Measurements from ENCODE around the gene CNOT3. TPM values are rescaled to one million over a fixed set of nuclear protein-coding genes. Genes with fewer than 3 reads are reported as not detected.

CNOT3 gene
- total RNA-seq, 4 donors from 2014 or later: 16.8 to 39.4 (median 23.3) TPM

DNA sequence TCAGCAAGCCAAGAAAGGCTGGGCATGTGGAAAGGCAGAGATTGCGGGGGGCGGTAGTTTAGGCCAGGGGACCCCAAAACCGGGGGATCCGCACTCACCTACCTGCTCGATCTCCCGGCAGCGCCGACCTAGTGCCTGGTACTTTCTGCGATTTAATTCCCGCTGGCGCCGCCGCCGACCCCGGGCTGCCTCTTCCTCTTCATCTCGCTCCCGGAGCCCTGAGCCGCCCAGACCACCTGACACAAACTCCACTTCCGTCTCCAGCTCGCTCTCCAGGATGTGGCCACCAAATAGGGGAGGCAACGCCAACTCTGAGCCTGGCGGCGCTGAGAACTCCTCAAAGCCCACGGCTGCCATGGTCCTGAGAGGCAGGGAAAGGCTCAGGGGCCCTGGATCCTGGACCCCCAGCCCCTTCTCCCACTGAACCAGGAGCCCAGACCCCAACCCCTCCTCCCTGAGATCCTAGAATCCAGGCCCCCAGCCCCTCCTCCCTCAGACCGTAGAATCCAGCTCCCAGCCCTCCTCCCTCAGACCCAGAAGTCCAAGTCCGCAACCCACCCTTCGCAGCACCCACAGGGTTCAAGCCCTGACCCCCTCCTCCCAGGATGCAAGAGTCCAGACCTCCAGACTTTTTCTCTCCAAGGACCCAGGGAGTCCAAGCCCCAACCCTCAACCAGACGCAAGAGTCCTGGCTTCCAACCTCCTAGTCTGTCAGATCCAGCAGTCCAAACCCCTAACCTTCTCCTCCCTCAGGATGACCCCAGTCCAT, 23.0 kb upstream of the CNOT3 start:
- TF ChIP-seq, protein P1, sequence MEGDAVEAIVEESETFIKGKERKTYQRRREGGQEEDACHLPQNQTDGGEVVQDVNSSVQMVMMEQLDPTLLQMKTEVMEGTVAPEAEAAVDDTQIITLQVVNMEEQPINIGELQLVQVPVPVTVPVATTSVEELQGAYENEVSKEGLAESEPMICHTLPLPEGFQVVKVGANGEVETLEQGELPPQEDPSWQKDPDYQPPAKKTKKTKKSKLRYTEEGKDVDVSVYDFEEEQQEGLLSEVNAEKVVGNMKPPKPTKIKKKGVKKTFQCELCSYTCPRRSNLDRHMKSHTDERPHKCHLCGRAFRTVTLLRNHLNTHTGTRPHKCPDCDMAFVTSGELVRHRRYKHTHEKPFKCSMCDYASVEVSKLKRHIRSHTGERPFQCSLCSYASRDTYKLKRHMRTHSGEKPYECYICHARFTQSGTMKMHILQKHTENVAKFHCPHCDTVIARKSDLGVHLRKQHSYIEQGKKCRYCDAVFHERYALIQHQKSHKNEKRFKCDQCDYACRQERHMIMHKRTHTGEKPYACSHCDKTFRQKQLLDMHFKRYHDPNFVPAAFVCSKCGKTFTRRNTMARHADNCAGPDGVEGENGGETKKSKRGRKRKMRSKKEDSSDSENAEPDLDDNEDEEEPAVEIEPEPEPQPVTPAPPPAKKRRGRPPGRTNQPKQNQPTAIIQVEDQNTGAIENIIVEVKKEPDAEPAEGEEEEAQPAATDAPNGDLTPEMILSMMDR (IDR thresholded peaks at IDR 0.05; ENCODE audit: low read depth): no peak

DNA sequence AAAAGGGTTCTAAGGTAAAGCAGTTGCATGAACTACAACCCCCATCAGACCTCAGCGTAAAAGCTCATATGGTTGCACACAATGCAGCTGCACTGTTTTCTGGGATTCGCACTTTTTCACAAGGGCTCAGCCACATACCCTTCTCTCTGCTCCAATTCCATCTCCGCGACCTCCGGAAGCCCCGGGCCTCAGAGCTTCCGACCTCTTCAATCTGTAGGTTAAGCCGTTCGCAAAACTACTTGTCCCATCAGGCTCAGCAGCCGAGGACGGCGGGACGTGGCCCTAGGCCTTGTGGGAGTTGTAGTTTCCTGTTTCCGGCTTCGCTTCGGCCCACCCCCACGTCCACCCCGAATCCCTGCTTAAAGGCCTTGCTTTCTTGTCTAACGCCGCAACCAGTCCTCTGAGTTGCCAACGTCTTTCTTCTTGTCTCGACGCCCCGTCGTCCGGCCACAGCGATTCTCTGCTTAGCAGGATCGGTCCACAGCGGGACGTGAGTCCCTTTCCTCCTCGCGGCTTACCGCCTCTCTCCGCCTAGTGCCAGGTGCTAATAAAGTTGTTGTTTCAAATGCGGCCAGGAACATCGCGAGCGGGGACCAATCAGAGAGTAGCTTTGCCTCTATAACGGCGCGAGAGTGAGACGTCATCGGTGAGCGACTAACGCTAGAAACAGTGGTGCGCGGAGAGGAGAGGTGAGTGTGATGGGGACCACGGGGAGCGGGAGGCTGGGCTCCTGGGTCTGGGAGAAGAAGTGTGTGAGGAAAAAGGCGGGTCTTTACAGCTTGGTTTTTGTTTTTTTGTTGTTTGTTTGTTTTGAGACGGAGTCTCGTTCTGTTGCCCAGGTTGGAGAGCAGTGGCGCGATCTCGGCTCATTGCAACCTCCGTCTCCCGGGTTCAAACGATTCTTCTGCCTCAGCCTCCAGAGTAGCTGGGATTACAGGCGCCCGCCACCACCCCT, 22.2 kb upstream of the CNOT3 start, which contains the start of the genes PRPF31 and TFPT:
PRPF31 (plus strand) TSS at position 646 of the 955 bp plus-strand sequence. CDS start 2,525 bp downstream, outside the sequence.
TFPT (minus strand) TSS at position 549 of the 955 bp plus-strand sequence; CDS start at position 161, 388 bp downstream.
- TF ChIP-seq, protein P1 (IDR thresholded peaks at IDR 0.05; ENCODE audit: low read depth): no peak

DNA sequence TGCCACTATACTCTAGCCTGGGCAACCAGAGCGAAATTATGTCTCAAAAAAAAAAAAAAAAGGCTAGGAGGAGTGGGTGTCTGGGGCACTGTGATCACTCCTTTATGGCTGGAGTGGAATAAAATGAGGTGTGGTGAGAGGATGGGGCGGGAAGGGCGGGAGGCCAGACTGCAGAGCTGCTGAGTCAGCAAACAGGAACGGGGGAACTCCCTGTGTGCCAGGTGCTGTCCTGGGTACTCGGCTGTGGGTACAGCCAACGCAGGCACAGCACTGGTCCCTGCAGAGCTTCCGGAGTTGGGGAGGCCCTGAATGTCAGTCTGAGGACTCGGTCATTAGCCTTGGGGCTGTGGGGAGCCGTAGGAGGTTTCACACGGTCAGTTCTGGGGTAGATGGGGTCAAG, 16.3 kb upstream of the CNOT3 start:
- TF ChIP-seq, protein P1 (IDR thresholded peaks at IDR 0.05; ENCODE audit: low read depth): no peak

DNA sequence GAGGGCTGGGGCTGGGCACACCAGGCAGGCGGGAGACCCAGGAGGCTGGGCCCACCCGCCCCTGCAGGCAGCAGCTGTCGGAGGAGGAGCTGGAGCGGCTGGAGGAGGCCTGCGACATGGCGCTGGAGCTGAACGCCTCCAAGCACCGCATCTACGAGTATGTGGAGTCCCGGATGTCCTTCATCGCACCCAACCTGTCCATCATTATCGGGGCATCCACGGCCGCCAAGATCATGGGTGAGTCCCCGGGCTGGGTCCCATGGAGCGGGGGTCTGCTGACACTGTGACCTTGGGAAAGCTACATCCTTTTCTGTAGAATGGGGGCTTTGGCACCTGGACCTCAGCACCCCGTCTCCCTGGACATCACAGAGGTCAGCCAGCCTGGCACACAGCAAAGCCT, 13.9 kb upstream of the CNOT3 start:
- TF ChIP-seq, protein P1 (IDR thresholded peaks at IDR 0.05; ENCODE audit: low read depth): no peak

DNA sequence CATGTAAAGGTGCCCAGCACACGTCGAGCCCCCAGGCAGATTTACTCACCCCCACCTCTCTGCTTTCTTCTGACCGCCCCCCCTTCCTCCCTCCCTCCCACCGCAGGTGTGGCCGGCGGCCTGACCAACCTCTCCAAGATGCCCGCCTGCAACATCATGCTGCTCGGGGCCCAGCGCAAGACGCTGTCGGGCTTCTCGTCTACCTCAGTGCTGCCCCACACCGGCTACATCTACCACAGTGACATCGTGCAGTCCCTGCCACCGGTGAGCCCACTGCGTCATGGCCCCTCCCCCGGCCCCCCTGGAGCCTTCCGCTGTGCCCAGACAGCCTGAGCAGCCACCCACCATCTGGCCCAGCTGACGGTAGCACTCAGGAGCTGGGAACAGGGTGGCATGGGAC, 13.2 kb upstream of the CNOT3 start:
- TF ChIP-seq, protein P1 (IDR thresholded peaks at IDR 0.05; ENCODE audit: low read depth): no peak

DNA sequence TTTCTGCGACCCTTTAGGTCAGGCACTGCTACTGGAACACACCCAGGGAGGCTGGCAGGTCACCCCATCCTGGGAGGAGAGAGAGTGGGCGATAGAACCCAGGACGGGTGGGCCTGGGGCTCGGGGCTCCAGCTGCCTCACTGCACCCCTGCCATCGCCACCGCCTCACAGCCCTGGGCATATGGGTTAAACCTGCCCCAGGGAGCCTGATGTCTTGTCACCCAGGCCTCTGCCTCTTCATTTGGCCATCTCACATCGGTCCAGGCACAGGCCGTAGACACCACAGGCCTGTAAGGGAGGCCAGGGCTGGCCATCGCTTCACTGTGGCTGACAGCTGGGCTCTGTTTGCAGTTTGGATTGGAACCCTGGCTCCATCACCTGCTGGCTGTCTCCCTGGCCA, 11.8 kb upstream of the CNOT3 start:
- TF ChIP-seq, protein P1 (IDR thresholded peaks at IDR 0.05; ENCODE audit: low read depth): no peak

Data from subcutaneous adipose tissue (tissue), 4 donors.